Islet precursor cell (in vitro differentiated cells): ENCODE measurements around the gene TXNDC16.

ENCODE experiments used
- DNase-seq: peaks from one replicate; pipeline ENCODE4 v3.0.0-alpha.2; 2018

The TXNDC16 gene

GRCh38 chr14:52442602-52443001 lies 109.7 kb downstream of the TXNDC16 start:
- DNase-seq, result no peak

GRCh38 chr14:52442166-52442565 lies 110.1 kb downstream of the TXNDC16 start:
- no peak for DNase-seq

GRCh38 chr14:52439476-52439875 lies 112.8 kb downstream of the TXNDC16 start:
- DNase-seq, result no peak

- no peak for DNase-seq
Measured at GRCh38 chr14:52434955-52435354, 117.3 kb downstream of the TXNDC16 start.

GRCh38 chr14:52430474-52430873 lies 121.8 kb downstream of the TXNDC16 start:
- DNase-seq, result no peak

DNA sequence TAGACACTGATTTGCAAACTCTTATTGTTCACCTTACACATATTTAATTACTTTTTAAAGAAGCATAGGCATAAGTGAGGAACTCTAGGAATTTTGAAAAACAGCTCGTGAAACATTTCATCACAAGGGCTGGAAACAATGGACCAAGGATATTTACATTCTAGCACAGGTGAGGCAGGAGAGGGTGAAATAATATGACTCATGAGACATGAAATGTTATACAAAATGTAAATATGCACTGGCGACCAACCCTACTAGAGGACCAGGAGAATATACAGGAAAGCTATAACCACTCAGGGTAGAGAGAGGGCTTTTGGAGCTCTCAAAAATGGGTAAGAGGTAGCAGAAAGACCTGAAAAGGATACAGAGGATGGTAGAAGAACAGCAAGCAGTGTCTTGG lies 122.9 kb downstream of the TXNDC16 start:
- DNase-seq, result no peak

DNA sequence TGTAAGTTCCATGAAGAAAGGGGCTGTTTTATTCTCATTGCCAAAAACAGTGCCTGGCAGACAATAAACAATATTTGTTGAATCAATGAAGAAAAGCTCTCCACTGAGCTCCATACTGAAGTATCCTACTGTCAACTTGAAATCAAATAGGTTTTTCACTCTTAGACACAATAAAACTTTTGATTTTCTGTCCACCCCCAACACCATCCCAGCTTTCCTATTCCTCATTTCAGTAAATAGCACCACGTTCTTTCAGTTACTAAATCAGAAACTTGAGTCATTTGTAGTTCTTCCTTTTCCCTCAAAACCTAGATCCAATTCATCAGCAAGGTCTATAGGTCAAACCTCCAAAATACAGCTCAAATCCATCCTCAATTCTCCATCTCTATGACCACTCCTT lies 124.8 kb downstream of the TXNDC16 start:
- no peak for DNase-seq

DNA sequence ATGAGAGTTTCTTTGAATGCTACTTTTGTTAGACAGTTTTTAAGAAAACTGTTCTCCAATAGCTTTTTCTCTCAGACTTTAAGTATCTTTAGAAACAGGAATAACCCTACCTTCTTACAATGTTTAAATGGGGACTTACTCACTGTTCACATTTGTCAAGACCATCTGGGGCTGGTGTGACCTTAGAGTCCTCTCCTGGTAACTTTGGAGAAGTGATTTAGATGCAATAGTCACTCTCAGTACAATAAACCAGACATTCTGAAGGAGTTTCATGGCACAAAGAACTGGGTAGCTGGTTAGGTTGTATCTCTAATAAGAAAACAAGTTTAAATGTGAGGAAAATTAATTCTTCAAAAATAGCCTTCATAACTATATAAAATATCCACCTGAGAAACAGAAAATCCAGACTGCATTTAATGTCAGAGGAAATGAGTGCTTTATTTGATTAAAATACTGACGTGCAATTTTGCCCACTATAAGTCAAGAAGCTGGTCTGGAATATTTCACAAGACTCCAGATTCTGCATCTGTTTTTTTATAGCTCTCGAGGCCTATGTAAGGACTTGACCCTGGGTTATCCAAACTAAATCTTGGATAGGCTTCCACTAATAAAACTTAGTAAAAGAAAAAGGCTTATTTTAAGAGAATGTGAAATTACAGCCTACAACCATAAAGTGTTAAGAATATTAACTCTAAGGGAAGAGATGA lies 129.5 kb downstream of the TXNDC16 start:
- no peak for DNase-seq

DNA sequence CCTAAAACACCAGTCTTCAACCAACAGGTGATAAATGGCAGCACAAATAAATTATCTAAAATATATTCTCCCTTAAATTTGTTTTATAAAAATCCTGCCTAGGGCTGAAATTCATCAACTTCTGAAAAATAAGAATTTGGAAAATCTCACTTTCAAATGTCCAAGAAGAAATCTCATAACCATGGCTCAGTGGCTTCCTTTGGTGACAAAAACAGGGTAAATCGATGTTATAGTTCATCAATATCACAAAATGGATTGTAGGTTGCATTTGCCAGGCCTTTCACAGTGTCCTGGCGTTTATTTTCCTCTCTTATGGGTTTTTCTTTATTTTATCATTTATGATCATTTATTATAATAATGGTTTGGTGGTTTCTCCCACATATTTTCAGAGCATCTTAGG lies 135.2 kb downstream of the TXNDC16 start:
- no peak for DNase-seq

DNA sequence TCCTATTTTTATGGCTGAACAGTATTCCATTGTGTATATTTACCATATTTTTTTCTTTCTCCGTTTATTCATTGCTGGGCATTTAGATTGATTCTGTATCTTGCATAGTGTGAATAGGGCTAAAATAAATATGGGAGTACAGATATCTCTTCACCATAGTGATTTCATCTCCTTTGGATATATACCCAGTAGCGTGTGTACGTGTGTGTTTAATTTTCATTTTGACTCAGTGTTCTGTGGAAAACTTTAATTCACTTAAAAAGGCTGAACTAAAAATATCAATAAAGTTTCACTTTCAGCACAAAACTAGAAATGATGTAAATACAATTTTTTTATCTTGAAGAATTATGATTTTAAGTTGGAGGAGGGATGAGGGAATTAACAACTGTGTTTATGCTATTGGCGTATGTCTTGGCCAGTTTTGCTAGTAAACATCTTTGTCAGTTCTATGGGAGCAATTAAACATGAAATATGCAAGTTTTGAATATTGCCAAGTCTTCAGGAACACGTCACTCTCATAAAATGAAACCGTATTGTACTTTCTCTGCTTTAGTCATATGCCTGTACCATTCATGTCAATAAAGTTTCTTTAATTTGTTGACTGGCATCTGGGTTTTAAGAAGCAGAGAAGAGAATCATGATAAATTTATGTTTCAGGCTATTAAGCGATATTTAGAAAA lies 138.4 kb downstream of the TXNDC16 start:
- no peak for DNase-seq

- DNase-seq, result no peak
Measured at GRCh38 chr14:52412426-52412825, 139.9 kb downstream of the TXNDC16 start.

DNA sequence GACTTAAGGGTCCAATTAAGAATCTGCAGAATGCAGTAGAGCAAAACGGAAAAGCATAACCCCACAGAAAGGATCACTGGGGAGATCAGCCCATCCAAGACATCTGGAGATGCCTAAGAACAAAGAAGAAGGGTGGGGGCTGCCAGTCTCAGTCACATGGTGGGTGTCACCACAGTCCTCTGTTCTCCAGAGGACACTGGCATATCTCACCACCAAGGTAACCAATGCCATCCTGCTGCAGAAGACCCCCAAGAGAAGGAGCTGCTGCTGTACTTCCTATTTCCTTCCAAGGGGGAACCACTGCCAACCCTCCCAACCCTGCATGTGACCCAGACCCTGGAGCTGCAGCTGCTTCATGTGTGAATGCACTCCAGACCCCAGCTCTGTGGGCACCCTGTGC lies 147.0 kb downstream of the TXNDC16 start:
- DNase-seq, result no peak

DNA sequence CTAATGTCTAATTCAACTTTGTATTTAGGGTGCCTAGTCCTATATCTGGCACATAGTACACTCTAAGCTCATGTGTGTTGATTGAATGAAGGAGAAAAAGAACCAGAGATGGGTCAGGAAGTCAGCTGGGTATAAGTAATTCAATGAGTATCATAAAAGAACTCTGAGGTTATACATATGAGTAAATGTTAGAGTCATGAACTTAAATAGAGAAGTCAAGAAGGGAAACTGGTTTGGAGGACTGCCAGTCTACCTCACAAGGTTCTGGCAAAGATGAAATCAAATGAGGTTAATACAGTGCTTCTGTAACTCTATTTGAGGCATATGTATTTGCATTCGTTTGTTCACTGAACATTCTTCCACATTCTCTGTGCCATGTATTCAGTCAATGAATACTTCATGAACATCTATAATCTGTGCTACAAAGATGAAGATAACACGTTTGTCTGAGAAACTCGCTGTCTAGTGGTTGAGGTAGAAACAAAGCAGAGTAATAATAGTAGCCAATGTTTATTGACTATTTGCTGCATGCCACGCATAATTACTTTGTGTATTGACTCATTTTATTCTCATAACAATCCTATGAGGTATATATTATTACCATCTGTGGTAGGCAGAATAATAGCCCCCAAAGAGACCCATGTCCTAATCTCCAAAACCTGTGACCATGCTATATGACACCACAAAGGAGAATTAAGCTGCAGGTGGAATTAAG lies 149.3 kb downstream of the TXNDC16 start:
- DNase-seq, result no peak

- DNase-seq, result no peak
Measured at GRCh38 chr14:52400846-52401245, 151.5 kb downstream of the TXNDC16 start.

DNA sequence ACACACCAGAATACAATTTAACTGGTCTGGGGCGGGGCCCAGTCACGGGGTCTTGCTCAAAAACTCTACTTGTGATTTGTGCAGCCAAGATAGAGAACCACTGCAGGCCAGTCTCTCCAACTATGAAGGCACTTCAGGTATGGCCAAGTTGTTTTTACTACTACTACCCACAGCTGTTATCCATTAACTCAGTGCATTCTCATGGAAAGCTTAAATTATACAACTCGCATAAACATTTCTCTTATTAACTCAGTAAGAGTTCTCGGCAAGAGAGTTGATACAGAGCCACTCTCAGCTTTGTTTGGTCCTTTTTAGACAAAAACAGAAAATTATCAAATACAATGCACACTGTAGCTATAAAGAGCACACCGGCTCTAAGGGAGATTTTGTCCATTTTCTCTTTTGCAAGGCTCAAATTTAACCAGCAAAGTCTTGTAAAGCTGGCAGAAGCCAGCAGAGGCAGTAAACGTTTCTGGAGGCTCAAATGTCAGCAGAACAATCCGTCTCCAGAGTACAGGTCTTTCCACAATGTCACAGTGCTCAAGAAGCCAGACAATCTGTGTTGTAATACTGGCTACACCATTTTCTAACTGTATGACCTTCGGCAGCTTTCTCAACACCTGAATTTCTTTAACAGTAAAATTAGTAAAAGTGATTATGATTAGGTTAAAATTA lies 152.2 kb downstream of the TXNDC16 start:
- no peak for DNase-seq

GRCh38 chr14:52399104-52399503 lies 153.2 kb downstream of the TXNDC16 start:
- DNase-seq, result no peak

DNA sequence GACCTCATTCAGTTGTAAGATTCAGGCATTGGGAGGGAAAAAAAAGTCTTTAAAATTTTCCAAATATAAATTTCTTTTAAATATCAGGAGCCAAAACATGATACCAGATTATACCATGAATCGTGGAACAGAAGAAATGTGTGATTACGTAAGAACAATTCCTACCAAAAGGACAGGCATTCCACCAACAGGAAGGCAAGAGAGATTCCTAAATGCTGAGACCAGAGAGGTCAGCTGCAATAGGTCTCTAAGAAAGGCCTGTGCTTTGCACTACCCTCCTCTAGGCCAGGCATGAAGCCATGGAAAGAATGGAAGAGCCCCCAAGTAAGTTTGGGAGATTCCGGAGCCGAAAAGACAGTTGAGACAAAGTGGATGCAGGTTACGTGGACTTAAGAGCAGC lies 154.5 kb downstream of the TXNDC16 start:
- no peak for DNase-seq

DNA sequence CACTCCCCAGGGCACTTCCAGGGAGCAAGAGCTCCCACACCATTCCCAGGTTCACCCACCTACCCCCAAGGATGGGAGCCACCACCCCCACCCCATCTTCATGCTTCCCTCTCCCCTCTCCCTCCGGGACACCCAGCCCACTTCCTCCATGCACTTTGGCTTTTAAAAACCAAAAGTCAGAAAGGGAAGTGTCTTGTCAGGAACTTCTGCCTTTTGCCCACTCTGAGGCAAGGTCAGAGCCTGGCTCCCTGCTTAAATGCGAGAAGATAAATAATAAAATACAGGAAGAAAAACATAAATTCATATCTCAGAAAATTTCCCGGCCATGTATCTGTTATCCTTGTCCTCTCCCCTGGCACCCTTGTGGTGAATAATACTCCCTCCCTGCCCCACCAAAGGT lies 156.6 kb downstream of the TXNDC16 start:
- no peak for DNase-seq

DNA sequence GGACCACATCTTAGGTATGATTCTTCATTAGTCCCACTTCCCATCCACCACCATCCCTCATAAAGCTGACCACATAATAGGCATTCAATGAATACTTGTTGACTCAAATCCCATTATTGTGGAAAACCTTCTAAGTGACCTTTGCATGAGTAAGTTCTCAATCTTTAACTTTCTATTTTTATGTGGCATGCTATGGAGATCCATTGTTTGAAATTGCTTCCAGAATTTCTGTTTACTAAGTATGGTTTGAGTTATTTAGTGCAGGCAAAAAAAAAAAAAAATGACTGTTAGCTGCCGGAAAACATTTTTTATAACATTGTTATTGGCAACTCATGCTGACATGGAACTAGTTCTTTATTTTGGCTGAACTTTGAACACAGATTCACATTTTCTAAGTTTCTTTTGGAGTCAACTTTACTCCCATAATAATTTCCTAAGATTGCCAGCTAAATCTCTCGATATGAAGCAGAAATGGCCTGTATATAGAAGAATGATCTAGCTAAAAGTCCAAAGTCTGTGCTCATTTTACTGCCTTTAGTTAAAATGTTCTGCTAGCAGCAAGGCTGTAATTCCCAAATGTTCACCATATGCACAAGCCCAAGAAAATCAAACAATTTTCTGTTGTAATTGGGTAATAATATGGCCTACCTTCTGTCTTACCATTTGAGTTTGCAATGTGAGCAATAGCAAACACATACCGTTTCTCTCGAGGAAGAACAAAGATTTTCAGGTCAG lies 160.3 kb downstream of the TXNDC16 start:
- no peak for DNase-seq
